ACC112 (cell line): ENCODE results near the gene ZNF557.

Experiments used
- H2AFZ ChIP-seq: fragments of 200-600 bp; sonication (generic); one replicate; pipeline ENCODE4 v1.6.0; 2017; ENCODE audit warnings: antibody characterized with exemption, low read length; ENCODE audit not compliant: unreplicated experiment
- H3K27ac ChIP-seq: fragments of 200-600 bp; sonication (generic); 2 replicates; pipeline ENCODE4 v1.5.1; 2014; ENCODE audit warnings: low read depth, mild to moderate bottlenecking, antibody characterized with exemption, low read length, moderate library complexity
- H3K27me3 ChIP-seq: fragments of 200-600 bp; sonication (generic); 2 replicates; pipeline ENCODE4 v1.6.1; 2014; ENCODE audit warnings: mild to moderate bottlenecking, antibody characterized with exemption, low read length, moderate library complexity, mixed read lengths; ENCODE audit not compliant: insufficient read depth
- H3K36me3 ChIP-seq: fragments of 200-600 bp; sonication (generic); 2 replicates; pipeline ENCODE4 v1.6.1; 2016; ENCODE audit warnings: mild to moderate bottlenecking, antibody characterized with exemption, low read length, moderate library complexity, mixed read lengths; ENCODE audit not compliant: insufficient read depth
- H3K4me1 ChIP-seq: fragments of 200-600 bp; sonication (generic); one replicate; pipeline ENCODE4 v1.6.1; 2016; ENCODE audit warnings: low read length, mixed read lengths; ENCODE audit not compliant: insufficient read depth, unreplicated experiment, control insufficient read depth
- H3K4me3 ChIP-seq: fragments of 200-600 bp; sonication (generic); 2 replicates; pipeline ENCODE4 v1.5.1; 2014; ENCODE audit warnings: mild to moderate bottlenecking, low read depth, low read length
- H3K79me2 ChIP-seq: fragments of 200-600 bp; sonication (generic); one replicate; pipeline ENCODE4 v1.6.0; 2016; ENCODE audit warnings: low read length; ENCODE audit not compliant: control insufficient read depth, unreplicated experiment, insufficient read depth

Gene ZNF557

GRCh38 chr19:7104747-7105447 lies 35.4 kb downstream of the ZNF557 start:
- Histone ChIP-seq H3K27me3 (no peaks in the 10 kb centered on the region), H3K27ac (no peak overlapping the region), H3K4me1 (no peaks in the 10 kb centered on the region), H3K36me3 (no peaks in the 10 kb centered on the region), H3K4me3 (no peak overlapping the region), H3K79me2 (no peaks in the 10 kb centered on the region), H2AFZ (no peak overlapping the region)

- no peak overlapping the region for H2AFZ ChIP-seq
- H3K27ac ChIP-seq: no peak overlapping the region
These were observed 37.5 kb downstream of the ZNF557 start for GRCh38 chr19:7106711-7107657.

GRCh38 chr19:7109678-7110289 lies 40.3 kb downstream of the ZNF557 start:
- H3K27ac ChIP-seq: no peak overlapping the region
- no peaks in the 10 kb centered on the region for H3K27me3 ChIP-seq
- H3K79me2 ChIP-seq: no peaks in the 10 kb centered on the region

More at GRCh38 chr19:7106711-7107657, 37.5 kb downstream of the ZNF557 start:
- Histone ChIP-seq H3K4me3 (no peak overlapping the region), H3K4me1 (no peaks in the 10 kb centered on the region), H3K36me3 (no peaks in the 10 kb centered on the region), H3K79me2 (no peaks in the 10 kb centered on the region), H3K27me3 (no peaks in the 10 kb centered on the region)

GRCh38 chr19:7112675-7113074 lies 43.2 kb downstream of the ZNF557 start:
- Histone ChIP-seq H2AFZ (no peak overlapping the region), H3K27me3 (no peaks in the 10 kb centered on the region), H3K4me3 (no peak overlapping the region), H3K36me3 (no peaks in the 10 kb centered on the region), H3K79me2 (no peaks in the 10 kb centered on the region), H3K27ac (no peak overlapping the region), H3K4me1 (no peaks in the 10 kb centered on the region)

More at GRCh38 chr19:7109678-7110289, 40.3 kb downstream of the ZNF557 start:
- H3K4me1 ChIP-seq: no peaks in the 10 kb centered on the region
- no peaks in the 10 kb centered on the region for H3K36me3 ChIP-seq
- no peak overlapping the region for H2AFZ ChIP-seq
- no peak overlapping the region for H3K4me3 ChIP-seq

GRCh38 chr19:7113233-7113632 lies 43.7 kb downstream of the ZNF557 start:
- Histone ChIP-seq H3K4me3 (no peak overlapping the region), H3K27ac (no peak overlapping the region), H2AFZ (no peak overlapping the region), H3K36me3 (no peaks in the 10 kb centered on the region), H3K27me3 (no peaks in the 10 kb centered on the region), H3K4me1 (no peaks in the 10 kb centered on the region), H3K79me2 (no peaks in the 10 kb centered on the region)

GRCh38 chr19:7115721-7116120 lies 46.2 kb downstream of the ZNF557 start:
- Histone ChIP-seq H3K79me2 (no peaks in the 10 kb centered on the region), H3K27me3 (no peaks in the 10 kb centered on the region), H3K36me3 (no peaks in the 10 kb centered on the region), H2AFZ (no peak overlapping the region), H3K27ac (no peak overlapping the region), H3K4me1 (no peaks in the 10 kb centered on the region), H3K4me3 (no peak overlapping the region)

GRCh38 chr19:7117248-7117647 lies 47.7 kb downstream of the ZNF557 start:
- Histone ChIP-seq H2AFZ (no peak overlapping the region), H3K27ac (no peak overlapping the region), H3K27me3 (no peaks in the 10 kb centered on the region), H3K36me3 (no peaks in the 10 kb centered on the region), H3K4me3 (no peak overlapping the region), H3K4me1 (no peaks in the 10 kb centered on the region), H3K79me2 (no peaks in the 10 kb centered on the region)

- H3K4me1 ChIP-seq: no peaks in the 10 kb centered on the region
- H3K79me2 ChIP-seq: no peaks in the 10 kb centered on the region
- H3K27ac ChIP-seq: no peak overlapping the region
- no peaks in the 10 kb centered on the region for H3K36me3 ChIP-seq
- no peaks in the 10 kb centered on the region for H3K27me3 ChIP-seq
- H2AFZ ChIP-seq: no peak overlapping the region
- H3K4me3 ChIP-seq: no peak overlapping the region
These were observed 50.1 kb downstream of the ZNF557 start for GRCh38 chr19:7119582-7119981.

GRCh38 chr19:7120499-7120898 lies 51.0 kb downstream of the ZNF557 start:
- H3K36me3 ChIP-seq: peaks cover 2% of the 10 kb centered on the region; the same call in 1 of the 2 replicates
- H3K27ac ChIP-seq: no peak overlapping the region
- H3K79me2 ChIP-seq: no peaks in the 10 kb centered on the region
- H3K4me3 ChIP-seq: no peak overlapping the region
- no peaks in the 10 kb centered on the region for H3K4me1 ChIP-seq
- no peaks in the 10 kb centered on the region for H3K27me3 ChIP-seq
- no peak overlapping the region for H2AFZ ChIP-seq

GRCh38 chr19:7122701-7123100 lies 53.2 kb downstream of the ZNF557 start:
- H3K79me2 ChIP-seq: no peaks in the 10 kb centered on the region
- H2AFZ ChIP-seq: no peak overlapping the region
- H3K4me3 ChIP-seq: no peak overlapping the region
- H3K36me3 ChIP-seq: peaks cover 13% of the 10 kb centered on the region
- H3K27ac ChIP-seq: no peak overlapping the region
- H3K27me3 ChIP-seq: no peaks in the 10 kb centered on the region
- no peaks in the 10 kb centered on the region for H3K4me1 ChIP-seq
